ENCODE measurements around the gene CD300E.
"Not testable (repeated sequence)": the region's sequence is repeated elsewhere in the genome, so short reads cannot be mapped to it uniquely, and the experiment has no call there.

Gene CD300E

GRCh38 chr17:74635418-74635817, 11.9 kb upstream of the CD300E start:
- Histone ChIP-seq H3K9me3 (ENCODE audit: insufficient read depth, low read depth, low read length) (no peaks in the 10 kb centered on the region), H3K4me1 (ENCODE audit: insufficient read depth, low read length) (peaks cover 27% of the 10 kb centered on the region), H3K27me3 (ENCODE audit: insufficient read depth, low read length) (no peaks in the 10 kb centered on the region), H3K27ac (ENCODE audit: low read depth, low read length) (0 out of 2 replicates have a peak overlapping the region, but pooled peaks have one; percentile 51), H3K36me3 (ENCODE audit: insufficient read depth, low read length) (no peaks in the 10 kb centered on the region), H3K4me3 (ENCODE audit: low read length) (no peak overlapping the region), H3K9ac (ENCODE audit: low read depth, low read length) (no peak overlapping the region)
- 40% methylated on average over 13 of the region's 13 CpGs for WGBS

- 91% methylated on average over 8 of the region's 8 CpGs for WGBS
- Histone ChIP-seq H3K9me3 (ENCODE audit: insufficient read depth, low read depth, low read length) (no peaks in the 10 kb centered on the region), H3K4me1 (ENCODE audit: insufficient read depth, low read length) (peaks cover 27% of the 10 kb centered on the region), H3K27me3 (ENCODE audit: insufficient read depth, low read length) (no peaks in the 10 kb centered on the region), H3K36me3 (ENCODE audit: insufficient read depth, low read length) (no peaks in the 10 kb centered on the region), H3K4me3 (ENCODE audit: low read length) (no peak overlapping the region), H3K27ac (ENCODE audit: low read depth, low read length) (no peak overlapping the region), H3K9ac (ENCODE audit: low read depth, low read length) (no peak overlapping the region)
Observed at GRCh38 chr17:74633326-74633725, 9.8 kb upstream of the CD300E start.

DNA sequence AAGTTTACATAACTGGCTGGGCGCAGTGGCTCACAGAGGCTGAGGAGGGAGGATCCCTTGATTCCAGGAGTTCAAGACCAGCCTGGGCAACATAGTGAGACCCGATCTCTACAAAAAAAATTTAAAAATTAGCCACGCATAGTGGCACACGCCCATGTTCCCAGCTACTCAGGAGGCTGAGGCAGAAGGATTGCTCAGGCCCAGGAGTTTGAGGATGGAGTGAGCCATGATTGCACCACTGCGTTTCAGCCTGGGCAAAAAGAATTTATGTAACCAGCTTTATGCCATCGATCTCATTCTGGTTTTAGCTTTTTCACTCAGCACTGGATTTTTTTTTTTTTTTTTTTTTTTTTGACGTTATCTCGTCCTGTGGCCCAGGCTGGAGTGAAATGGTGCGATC, 9.1 kb upstream of the CD300E start:
- H3K4me3 ChIP-seq (ENCODE audit: low read length): no peak overlapping the region
- H3K27ac ChIP-seq (ENCODE audit: low read depth, low read length): no peak overlapping the region
- 95% methylated on average over 9 of the region's 9 CpGs for WGBS
- H3K27me3 ChIP-seq (ENCODE audit: insufficient read depth, low read length): no peaks in the 10 kb centered on the region
- H3K9me3 ChIP-seq (ENCODE audit: insufficient read depth, low read depth, low read length): no peaks in the 10 kb centered on the region
- H3K9ac ChIP-seq (ENCODE audit: low read depth, low read length): no peak overlapping the region
- no peaks in the 10 kb centered on the region for H3K36me3 ChIP-seq (ENCODE audit: insufficient read depth, low read length)
- peaks cover 27% of the 10 kb centered on the region for H3K4me1 ChIP-seq (ENCODE audit: insufficient read depth, low read length)

DNA sequence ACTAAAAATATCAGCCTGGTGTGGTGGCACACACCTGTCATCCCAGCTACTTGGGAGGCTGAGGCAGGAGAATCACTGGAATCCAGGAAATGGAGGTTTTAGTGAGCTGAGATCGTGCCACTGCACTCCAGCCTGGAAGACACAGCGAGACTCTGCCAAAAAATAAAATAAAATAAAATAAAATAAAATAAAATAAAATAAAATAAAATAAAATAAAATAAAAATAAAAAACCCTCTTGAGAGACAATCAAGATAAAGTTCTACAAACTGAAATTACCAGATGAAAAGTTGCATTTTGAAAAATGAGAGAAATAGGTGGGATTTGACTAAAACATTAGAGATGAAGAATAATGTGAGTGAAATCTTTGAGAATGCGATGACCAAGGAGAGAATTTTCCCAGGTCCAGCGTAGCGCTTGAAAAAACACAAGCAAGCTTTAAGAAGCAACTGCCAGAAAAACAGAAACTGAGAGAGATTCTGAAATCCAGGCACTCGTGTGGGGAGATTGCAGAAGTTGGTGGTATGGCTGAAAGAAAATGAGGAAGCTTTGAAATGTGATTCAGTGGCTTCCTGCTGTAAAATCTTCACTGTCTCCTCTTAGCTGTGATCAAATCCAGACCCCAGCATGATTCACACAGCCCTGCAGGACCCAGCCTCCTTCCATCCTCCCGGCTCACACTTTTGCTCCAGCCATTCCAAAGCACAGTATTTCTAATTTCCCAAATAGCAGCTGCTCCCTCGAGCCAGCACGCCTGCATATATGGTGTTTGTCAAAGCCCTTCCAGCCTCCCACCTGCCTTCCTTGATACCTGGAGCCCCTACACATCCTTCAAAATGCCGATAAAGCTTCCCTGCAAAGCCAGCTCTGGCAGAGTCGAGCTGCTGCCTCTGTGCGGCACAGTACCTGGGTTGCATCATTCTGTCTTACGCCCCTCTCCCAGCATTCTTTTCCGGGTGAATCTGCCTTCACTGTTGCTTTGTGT, 8.2 kb upstream of the CD300E start:
- 68% methylated on average over 13 of the region's 14 CpGs for WGBS
- Histone ChIP-seq H3K27me3 (ENCODE audit: insufficient read depth, low read length) (no peaks in the 10 kb centered on the region), H3K9ac (ENCODE audit: low read depth, low read length) (no peak overlapping the region), H3K36me3 (ENCODE audit: insufficient read depth, low read length) (no peaks in the 10 kb centered on the region), H3K27ac (ENCODE audit: low read depth, low read length) (no peak overlapping the region), H3K4me1 (ENCODE audit: insufficient read depth, low read length) (peaks cover 27% of the 10 kb centered on the region), H3K9me3 (ENCODE audit: insufficient read depth, low read depth, low read length) (no peaks in the 10 kb centered on the region), H3K4me3 (ENCODE audit: low read length) (no peak overlapping the region)

- H3K36me3 ChIP-seq (ENCODE audit: insufficient read depth, low read length); H3K4me3 ChIP-seq (ENCODE audit: low read length); H3K27me3 ChIP-seq (ENCODE audit: insufficient read depth, low read length); H3K9me3 ChIP-seq (ENCODE audit: insufficient read depth, low read depth, low read length); H3K9ac ChIP-seq (ENCODE audit: low read depth, low read length); H3K27ac ChIP-seq (ENCODE audit: low read depth, low read length): not testable (repeated sequence)
- peaks cover 16% of the 10 kb centered on the region for H3K4me1 ChIP-seq (ENCODE audit: insufficient read depth, low read length)
- WGBS: 89% methylated on average over 14 of the region's 14 CpGs
Observed at GRCh38 chr17:74630251-74630650, 6.7 kb upstream of the CD300E start.

DNA sequence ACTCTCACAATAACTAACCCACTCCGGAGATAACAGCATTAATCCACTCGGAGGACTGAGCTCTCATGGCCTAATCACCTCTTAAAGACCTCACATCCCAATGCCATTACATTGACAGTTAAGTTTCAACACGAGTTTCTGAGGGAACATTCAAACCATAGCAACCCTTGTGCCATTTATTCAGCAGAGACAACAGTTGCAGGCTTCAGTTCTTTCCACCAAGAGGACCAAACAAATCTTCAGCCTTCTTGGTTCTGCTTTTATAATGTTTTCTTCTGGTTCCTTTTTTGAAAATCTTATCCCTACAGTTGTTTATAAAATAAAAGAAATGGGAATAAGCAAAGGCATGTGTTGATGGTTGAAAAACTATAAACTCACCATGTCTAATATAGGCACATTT, 2.1 kb upstream of the CD300E start:
- no peak overlapping the region for H3K9ac ChIP-seq (ENCODE audit: low read depth, low read length)
- H3K9me3 ChIP-seq (ENCODE audit: insufficient read depth, low read depth, low read length): no peaks in the 10 kb centered on the region
- 76% methylated on average over 3 of the region's 3 CpGs for WGBS
- no peaks in the 10 kb centered on the region for H3K4me1 ChIP-seq (ENCODE audit: insufficient read depth, low read length)
- peaks cover 12% of the 10 kb centered on the region; the same call in 1 of the 2 replicates for H3K27me3 ChIP-seq (ENCODE audit: insufficient read depth, low read length)
- no peaks in the 10 kb centered on the region for H3K36me3 ChIP-seq (ENCODE audit: insufficient read depth, low read length)
- no peak overlapping the region for H3K27ac ChIP-seq (ENCODE audit: low read depth, low read length)
- no peak overlapping the region for H3K4me3 ChIP-seq (ENCODE audit: low read length)

- Histone ChIP-seq H3K4me3 (ENCODE audit: low read length) (no peak overlapping the region), H3K4me1 (ENCODE audit: insufficient read depth, low read length) (no peaks in the 10 kb centered on the region), H3K27ac (ENCODE audit: low read depth, low read length) (no peak overlapping the region), H3K27me3 (ENCODE audit: insufficient read depth, low read length) (peaks cover 15% of the 10 kb centered on the region), H3K9ac (ENCODE audit: low read depth, low read length) (no peak overlapping the region), H3K9me3 (ENCODE audit: insufficient read depth, low read depth, low read length) (no peaks in the 10 kb centered on the region), H3K36me3 (ENCODE audit: insufficient read depth, low read length) (no peaks in the 10 kb centered on the region)
- 92% methylated on average over 1 of the region's 1 CpG for WGBS
Observed at GRCh38 chr17:74624131-74624530, 593 bp upstream of the CD300E start.

GRCh38 chr17:74619077-74619673, 4.4 kb downstream of the CD300E start:
- Histone ChIP-seq H3K4me1 (ENCODE audit: insufficient read depth, low read length) (no peaks in the 10 kb centered on the region), H3K9ac (ENCODE audit: low read depth, low read length) (no peak overlapping the region)

GRCh38 chr17:74618451-74618850, 5.1 kb downstream of the CD300E start:
- WGBS: 79% methylated on average over 3 of the region's 3 CpGs
- H3K9ac ChIP-seq (ENCODE audit: low read depth, low read length): no peak overlapping the region
- no peaks in the 10 kb centered on the region for H3K9me3 ChIP-seq (ENCODE audit: insufficient read depth, low read depth, low read length)
- peaks cover 20% of the 10 kb centered on the region for H3K27me3 ChIP-seq (ENCODE audit: insufficient read depth, low read length)
- no peaks in the 10 kb centered on the region for H3K36me3 ChIP-seq (ENCODE audit: insufficient read depth, low read length)
- H3K4me1 ChIP-seq (ENCODE audit: insufficient read depth, low read length): no peaks in the 10 kb centered on the region
- H3K4me3 ChIP-seq (ENCODE audit: low read length): no peak overlapping the region
- H3K27ac ChIP-seq (ENCODE audit: low read depth, low read length): no peak overlapping the region

More at GRCh38 chr17:74619077-74619673, 4.4 kb downstream of the CD300E start:
- 84% methylated on average over 2 of the region's 2 CpGs for WGBS
- H3K27me3 ChIP-seq (ENCODE audit: insufficient read depth, low read length): peaks cover 23% of the 10 kb centered on the region
- no peaks in the 10 kb centered on the region for H3K36me3 ChIP-seq (ENCODE audit: insufficient read depth, low read length)
- no peak overlapping the region for H3K4me3 ChIP-seq (ENCODE audit: low read length)
- H3K27ac ChIP-seq (ENCODE audit: low read depth, low read length): no peak overlapping the region
- no peaks in the 10 kb centered on the region for H3K9me3 ChIP-seq (ENCODE audit: insufficient read depth, low read depth, low read length)

GRCh38 chr17:74616696-74617095, 6.8 kb downstream of the CD300E start:
- Histone ChIP-seq H3K9me3 (ENCODE audit: insufficient read depth, low read depth, low read length) (no peaks in the 10 kb centered on the region), H3K9ac (ENCODE audit: low read depth, low read length) (no peak overlapping the region), H3K27ac (ENCODE audit: low read depth, low read length) (no peak overlapping the region), H3K27me3 (ENCODE audit: insufficient read depth, low read length) (peaks cover 17% of the 10 kb centered on the region), H3K4me1 (ENCODE audit: insufficient read depth, low read length) (no peaks in the 10 kb centered on the region), H3K4me3 (ENCODE audit: low read length) (no peak overlapping the region), H3K36me3 (ENCODE audit: insufficient read depth, low read length) (no peaks in the 10 kb centered on the region)
- WGBS: 89% methylated on average over 7 of the region's 7 CpGs

- Histone ChIP-seq H3K9me3 (ENCODE audit: insufficient read depth, low read depth, low read length) (no peaks in the 10 kb centered on the region), H3K4me3 (ENCODE audit: low read length) (no peak overlapping the region), H3K4me1 (ENCODE audit: insufficient read depth, low read length) (no peaks in the 10 kb centered on the region), H3K36me3 (ENCODE audit: insufficient read depth, low read length) (no peaks in the 10 kb centered on the region), H3K27me3 (ENCODE audit: insufficient read depth, low read length) (peaks cover 14% of the 10 kb centered on the region; the same call in 1 of the 2 replicates), H3K9ac (ENCODE audit: low read depth, low read length) (no peak overlapping the region), H3K27ac (ENCODE audit: low read depth, low read length) (no peak overlapping the region)
- WGBS: 83% methylated on average over 6 of the region's 6 CpGs
Observed at GRCh38 chr17:74612046-74612445, 11.5 kb downstream of the CD300E start.
